ENCODE results near the gene HOXA4. TPM values are rescaled to one million over a fixed set of nuclear protein-coding genes. Genes with fewer than 3 reads are reported as not detected.

Gene HOXA4
- total RNA-seq, 1 donor from 2014 or later, result 0.79 TPM

GRCh38 chr7:27133409-27134231 is 3.1 kb upstream of the HOXA4 start:
- DNase-seq (ENCODE audit: low read depth in 2 of 2), result peak; percentile 57 to 60

DNA sequence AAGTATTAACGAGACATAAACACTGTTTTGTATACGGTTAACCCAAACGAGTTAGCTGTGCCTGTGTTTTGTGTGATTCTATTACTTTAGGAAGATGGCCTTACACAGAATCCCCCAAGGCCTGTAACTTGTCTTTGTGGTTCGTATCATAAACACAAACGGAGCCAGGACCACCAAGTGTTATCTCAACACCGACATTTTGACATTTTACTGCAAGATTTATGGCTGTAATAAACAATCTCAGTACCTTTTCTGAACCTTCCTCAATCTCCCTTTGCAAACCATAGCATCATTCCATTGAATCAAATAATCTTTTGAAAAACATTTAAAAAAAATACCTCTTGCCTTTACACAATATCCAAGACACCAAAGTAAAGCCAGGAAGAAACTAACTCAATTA is 2.4 kb upstream of the HOXA4 start:
- DNase-seq (ENCODE audit: low read depth in 2 of 2), result no peak

DNA sequence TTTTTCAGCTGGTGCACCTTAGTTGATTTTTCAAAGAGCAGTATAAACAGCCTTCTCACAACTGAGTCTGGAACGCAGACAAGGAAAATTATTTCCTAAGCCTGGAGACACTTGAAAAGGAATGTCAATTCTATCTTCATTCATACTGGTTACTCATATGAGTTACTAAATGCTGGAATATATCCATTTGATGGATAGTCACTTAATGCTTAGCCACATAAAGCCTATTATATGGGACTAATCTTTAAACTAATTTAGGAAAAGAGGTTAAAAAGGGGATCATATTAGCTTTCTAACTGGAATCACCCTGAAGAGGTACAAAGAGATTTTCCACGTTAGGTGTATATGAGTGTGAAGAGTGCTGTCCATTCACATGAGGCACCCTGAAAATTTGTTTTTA is 1.7 kb upstream of the HOXA4 start:
- no peak for DNase-seq (ENCODE audit: low read depth in 2 of 2)

DNA sequence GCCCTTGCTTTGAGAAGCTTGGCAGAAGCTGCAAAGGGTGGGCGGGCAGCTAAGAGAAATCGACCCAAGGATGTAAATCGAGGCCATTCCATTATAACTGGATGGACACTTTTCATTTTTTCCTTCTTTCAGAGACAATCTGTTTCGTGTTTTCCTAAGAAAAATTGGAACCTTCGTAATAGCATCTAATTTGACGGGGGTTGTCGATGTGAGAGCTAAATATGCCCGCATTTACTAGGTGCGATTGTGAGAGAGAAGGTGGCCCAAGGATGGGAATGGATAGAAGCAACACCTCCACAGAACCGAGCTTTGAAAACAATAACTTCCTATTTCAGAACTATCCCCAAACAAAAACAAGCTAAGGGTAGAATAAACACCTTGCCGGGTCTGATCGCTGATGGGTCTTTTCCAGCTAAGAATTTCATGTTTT is 848 bp upstream of the HOXA4 start:
- no peak for DNase-seq (ENCODE audit: low read depth in 2 of 2)

DNA sequence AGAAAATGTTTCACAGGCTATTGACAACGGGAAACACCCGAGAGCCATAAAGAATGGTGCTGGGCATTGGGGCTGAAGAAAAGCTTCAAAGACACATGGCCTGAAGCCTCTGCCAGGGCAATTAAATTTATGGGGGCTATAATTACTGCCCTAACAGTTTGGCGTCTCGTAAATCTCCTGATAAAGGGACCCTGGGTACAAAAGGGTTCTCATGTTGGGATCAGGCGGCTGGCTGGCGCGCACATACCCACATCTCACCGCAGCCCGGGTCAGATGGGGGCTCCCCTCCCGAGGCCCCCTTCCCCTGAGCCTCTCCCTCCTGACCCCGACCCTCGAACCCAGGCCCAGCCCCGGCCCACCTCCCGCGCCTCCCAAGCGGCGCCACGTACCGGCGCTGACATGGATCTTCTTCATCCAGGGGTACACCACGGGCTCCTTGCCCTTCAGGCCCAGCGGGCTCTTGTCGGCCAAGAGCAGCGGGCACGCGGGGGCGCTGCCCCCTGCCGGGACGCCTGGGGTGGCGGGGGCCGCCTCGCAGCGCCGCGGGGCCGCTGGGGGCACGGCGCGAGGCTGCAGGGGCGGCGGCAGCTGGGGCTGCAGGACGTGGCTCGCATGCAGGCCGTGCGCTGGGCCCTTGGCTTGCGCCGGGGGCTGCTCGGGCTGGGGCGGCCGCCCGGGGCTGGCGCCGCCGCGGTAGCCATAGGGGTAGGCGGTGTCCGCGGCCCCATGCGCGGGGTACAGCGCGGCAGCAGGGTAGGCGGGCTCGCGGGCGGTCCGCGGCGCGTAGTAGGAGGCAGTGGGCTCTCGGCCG is 623 bp downstream of the HOXA4 start:
- peak; percentile 63 to 68 for DNase-seq (ENCODE audit: low read depth in 2 of 2)

DNA sequence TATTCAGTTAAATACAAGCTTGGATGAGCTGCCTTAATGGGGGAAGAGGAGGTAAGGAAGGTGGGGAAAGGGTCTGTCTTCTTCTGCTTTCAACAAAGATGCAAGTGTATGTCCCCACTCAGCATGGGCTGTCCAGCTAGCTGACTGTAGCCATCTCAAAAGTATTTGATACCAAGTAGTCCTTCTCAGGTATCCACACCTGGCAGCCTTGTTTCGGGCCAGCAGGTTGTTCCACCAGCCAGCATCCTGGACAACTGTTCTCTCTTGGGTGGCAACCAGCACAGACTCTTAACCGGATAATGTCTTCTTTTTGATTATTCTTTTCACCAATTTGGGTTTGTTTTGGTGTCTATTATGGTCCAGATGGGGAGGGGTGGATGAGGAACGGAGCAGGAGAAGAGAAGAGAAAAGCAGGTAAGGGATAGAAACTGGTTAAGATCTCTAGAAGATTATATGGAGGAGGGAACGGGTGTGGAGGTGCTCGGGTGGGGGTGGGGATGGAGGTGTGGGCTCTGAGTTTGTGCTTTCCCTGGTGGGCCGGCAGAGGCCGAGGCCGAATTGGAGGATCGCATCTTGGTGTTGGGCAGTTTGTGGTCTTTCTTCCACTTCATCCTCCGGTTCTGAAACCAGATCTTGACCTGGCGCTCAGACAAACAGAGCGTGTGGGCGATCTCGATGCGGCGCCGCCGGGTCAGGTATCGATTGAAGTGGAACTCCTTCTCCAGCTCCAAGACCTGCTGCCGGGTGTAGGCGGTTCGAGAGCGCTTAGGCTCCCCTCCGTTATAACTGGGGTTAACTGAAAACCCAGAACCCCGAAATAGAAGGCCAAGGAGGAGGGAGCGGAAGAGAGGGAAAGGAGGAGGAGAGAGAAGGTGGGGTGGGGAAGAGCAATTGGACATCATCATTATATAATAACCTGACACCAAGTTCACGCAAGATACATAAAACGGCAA is 1.5 kb downstream of the HOXA4 start:
- DNase-seq (ENCODE audit: low read depth in 2 of 2), result peak in 1 of 2 donors; percentile 45

DNA sequence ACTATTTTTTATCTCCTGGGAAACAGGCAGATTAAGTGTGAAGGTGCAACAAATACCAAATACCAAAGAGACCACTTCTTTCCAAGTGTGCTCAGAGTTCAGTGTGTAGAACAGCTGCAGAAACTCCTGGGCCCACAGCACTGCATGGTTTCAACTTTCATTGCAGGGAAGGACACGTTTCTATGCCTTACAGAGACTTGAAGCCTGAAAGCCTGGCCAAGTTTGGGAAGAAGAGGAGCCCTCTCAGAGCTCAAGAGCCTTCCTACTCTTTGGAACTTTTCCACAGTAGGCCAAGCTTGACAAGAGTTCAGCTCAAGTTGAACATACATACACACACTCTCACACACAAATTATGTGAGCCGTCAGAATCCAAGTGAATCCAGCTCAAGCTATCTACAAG is 2.5 kb downstream of the HOXA4 start:
- peak in 1 of 2 donors; percentile 31 for DNase-seq (ENCODE audit: low read depth in 2 of 2)

DNA sequence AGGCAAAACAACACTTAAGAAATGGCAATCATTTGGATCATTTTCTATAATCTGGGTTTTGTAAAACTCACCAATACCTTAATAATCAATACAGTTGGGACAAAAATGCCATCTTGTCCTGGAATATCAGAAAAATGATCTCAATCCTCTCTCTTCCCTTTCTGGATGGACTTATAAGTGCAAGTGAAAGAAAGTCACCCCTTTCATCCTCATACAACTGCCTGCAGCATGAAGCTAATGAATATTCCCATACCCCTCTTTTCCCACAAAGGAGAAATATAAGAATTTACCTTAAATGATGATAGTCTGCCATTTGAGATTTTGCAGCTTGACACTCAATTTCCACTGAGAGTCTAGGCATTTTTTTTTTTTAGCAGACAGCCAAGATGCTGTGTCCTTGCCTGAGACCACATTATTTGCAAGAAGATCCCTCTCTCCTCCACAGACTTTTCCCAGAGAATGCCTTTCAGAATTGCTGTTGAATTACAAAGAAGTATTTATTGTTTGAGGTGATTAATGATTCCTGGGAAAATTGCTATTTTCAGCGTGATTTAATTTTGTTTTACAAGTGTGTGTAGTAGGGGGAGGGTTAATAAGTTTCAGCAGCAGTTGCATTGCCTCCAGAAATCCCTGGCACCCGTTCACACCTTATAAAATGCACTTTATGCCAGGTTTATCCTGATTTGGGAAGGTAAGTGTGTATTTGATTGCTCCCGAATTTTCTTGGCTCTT is 3.8 kb downstream of the HOXA4 start:
- no peak for DNase-seq (ENCODE audit: low read depth in 2 of 2)

- peak in 1 of 2 donors; percentile 11 for DNase-seq (ENCODE audit: low read depth in 2 of 2)
These were observed 4.6 kb downstream of the HOXA4 start for GRCh38 chr7:27125986-27126394.

DNA sequence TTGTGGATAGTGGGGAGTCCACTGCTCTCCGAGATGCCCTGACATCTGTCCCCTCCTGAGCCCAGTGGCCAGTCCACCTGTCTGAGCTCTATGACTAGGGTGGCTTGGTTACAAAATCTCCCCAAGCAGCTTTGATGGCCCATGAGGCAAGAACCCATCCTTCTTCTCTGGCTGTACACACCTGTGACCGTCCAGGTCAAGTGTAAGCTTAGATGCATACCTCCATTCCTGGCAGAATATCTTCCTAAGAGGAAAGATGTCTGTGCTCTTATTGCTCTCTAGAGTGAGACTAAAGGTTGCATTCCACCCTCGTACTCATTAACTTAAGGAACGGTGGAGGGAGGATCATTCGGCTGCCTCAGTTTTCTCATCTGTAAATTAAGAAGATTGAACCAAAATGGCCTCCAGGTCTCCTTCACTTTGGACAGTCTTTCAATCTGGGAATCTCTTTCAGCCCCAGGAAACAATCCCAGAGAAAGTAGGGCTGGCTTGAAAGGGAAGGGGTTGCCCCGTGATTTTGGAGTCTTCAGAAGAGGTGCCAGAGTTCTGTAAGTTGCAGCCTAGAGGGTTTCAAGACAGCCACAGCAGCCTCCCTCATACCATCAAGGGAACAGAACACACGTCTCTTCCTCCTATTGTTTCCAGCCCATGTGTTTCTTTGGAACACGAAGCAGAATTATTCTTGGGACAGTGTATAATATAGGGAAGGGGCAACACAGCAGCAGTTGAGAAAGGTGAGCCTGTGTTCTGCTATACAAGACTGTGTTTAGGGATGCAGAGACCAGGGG is 5.5 kb downstream of the HOXA4 start:
- DNase-seq (ENCODE audit: low read depth in 2 of 2), result peak in 1 of 2 donors; percentile 56

GRCh38 chr7:27124096-27124901 is 6.3 kb downstream of the HOXA4 start:
- DNase-seq (ENCODE audit: low read depth in 2 of 2), result peak in 1 of 2 donors; percentile 85

- DNase-seq (ENCODE audit: low read depth in 2 of 2), result no peak
These were observed 7.0 kb downstream of the HOXA4 start for GRCh38 chr7:27123477-27124053.

DNA sequence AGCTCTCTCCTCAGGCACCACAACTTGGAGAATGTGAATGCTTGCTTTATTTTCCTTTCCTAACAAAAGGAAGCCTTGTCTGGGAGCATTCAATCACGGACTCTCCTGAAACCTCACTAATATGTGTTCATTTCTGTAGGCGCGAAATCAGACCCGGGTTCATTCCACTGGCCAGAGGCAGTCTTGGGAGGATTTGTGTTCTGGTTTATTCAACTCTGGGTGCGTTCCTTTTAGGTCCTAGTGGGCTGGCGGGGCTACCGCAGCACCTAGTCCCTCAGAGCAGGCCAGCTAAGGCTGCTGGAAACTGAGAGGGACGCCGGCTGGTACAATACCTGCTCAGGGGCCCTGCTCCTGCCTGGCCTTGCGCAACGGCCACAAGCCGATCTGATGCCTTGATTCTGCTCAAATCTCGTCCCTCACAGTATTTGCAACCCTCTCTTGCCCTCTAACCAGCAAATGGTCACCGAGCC is 7.5 kb downstream of the HOXA4 start:
- DNase-seq (ENCODE audit: low read depth in 2 of 2), result peak in 1 of 2 donors; percentile 46

GRCh38 chr7:27122077-27122910 is 8.3 kb downstream of the HOXA4 start:
- peak in 1 of 2 donors; percentile 56 for DNase-seq (ENCODE audit: low read depth in 2 of 2)

DNA sequence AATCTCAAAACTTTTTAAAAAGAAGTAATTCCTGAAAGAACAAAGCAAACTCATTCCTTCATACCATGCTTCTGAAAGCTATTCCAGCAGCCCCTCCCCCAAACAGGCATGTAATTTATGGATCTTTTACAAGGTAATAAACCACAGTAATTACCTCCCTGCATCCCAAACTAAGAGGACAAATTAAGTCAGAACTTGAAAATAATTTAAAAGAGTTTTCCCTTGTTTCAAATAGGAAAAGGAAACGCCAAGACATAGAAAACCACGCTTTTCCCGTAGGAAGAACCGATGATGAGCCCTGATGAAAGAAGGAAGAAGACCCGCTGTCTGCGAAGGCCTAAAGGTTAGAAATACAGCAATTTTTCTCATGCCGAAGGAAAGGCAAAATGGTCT is 8.9 kb downstream of the HOXA4 start:
- DNase-seq (ENCODE audit: low read depth in 2 of 2), result no peak

DNA sequence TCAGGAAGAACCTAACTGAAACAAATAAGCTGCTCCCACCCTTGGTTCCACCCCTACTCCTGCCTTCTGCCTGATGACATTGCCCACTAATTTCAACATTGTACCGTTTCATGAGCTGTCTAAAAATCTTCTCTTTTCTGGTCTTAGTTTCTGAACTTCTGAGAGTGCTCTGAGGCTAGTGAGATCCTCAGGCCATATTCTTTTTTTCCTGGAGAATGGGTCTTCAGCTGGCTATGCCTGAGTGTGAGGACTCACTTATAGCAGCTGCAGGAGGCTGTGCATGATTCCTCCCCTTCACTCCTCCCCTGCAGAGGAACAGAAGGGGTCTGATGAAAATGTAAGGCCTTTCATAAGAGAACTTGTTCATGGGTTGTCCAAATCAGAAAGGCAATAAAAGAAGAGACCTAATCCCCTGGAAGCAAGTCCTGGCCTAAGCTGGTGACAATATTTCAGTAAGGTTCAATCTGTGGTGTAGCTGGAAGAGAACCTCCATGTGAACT is 11.1 kb downstream of the HOXA4 start:
- peak in 1 of 2 donors; percentile 15 for DNase-seq (ENCODE audit: low read depth in 2 of 2)

DNA sequence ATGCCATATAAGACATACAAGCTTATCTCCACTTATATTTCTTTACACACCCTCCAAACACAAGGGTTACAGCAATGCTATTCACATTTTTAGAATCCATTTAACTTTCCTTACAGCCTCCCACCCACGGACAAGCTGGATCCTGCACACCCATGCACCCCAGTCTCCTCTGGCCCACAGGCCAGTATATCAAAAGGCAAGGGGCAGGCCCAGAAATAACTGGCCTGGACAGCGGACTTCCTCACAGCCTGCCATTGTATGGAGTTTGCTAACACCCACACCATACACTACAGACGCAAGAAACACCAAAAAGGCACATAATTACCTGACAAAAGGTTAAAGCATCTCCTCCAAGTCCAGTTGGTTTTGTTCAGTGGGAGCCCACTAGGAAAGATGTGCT is 12.0 kb downstream of the HOXA4 start:
- peak; percentile 27 to 57 for DNase-seq (ENCODE audit: low read depth in 2 of 2)
